BLaER1 treated with 17β-estradiol and CSF1 and Interleukin-3, amounts not matched to agents 10 nM and 100 nM (cell line): ENCODE results near the gene PSAT1.

Source experiments
- H3K27ac ChIP-seq, 11 experiments: shearing (Covaris generic); formaldehyde crosslinking; 2 replicates each; pipeline ENCODE4 v1.8.1; 2022
- H3K27me3 ChIP-seq, 11 experiments: shearing (Covaris generic); formaldehyde crosslinking; 2 replicates each; pipeline ENCODE4 v1.8.1; 2022
- H3K36me3 ChIP-seq, 11 experiments: shearing (Covaris generic); formaldehyde crosslinking; 2 replicates each; pipeline ENCODE4 v1.8.1; 2022
- H3K4me1 ChIP-seq, 10 experiments: shearing (Covaris generic); formaldehyde crosslinking; 2 replicates each; pipeline ENCODE4 v1.8.1; 2022
- H3K4me2 ChIP-seq, 11 experiments: shearing (Covaris generic); formaldehyde crosslinking; 2 replicates each; pipeline ENCODE4 v1.8.1; 2022
- H3K4me3 ChIP-seq, 10 experiments: shearing (Covaris generic); formaldehyde crosslinking; 2 replicates each; pipeline ENCODE4 v1.8.1; 2022
- H3K9ac ChIP-seq, 11 experiments: shearing (Covaris generic); formaldehyde crosslinking; 2 replicates each; pipeline ENCODE4 v1.8.1; 2022
- H3K9me3 ChIP-seq, 11 experiments: shearing (Covaris generic); formaldehyde crosslinking; replicated peaks in 1 of 11; 2 replicates each; pipeline ENCODE4 v1.8.1; 2022
- H4K20me1 ChIP-seq, 11 experiments: shearing (Covaris generic); formaldehyde crosslinking; 2 replicates each; pipeline ENCODE4 v1.8.1; 2022
- Cebpa-rat ChIP-seq, 11 experiments: shearing (Covaris generic); IDR thresholded peaks; 2 replicates each; pipeline ENCODE4 v1.8.1; 2022

Gene PSAT1

GRCh38 chr9:78357165-78357873, 60.4 kb downstream of the PSAT1 start:
- H3K27ac ChIP-seq = no peak overlapping the region
- no peaks in the 10 kb centered on the region for H3K4me1 ChIP-seq
- H3K27me3 ChIP-seq = no peaks in the 10 kb centered on the region
- no peak overlapping the region for H3K4me3 ChIP-seq
- peaks cover 0 to 17% (median 4%) of the 10 kb centered on the region in 11 experiments; a peak in 8 of 22 replicates for H3K9me3 ChIP-seq
- H3K9ac ChIP-seq = no peak overlapping the region
- no peak for TF ChIP-seq Cebpa-rat (IDR thresholded peaks at IDR 0.05)
- H3K4me2 ChIP-seq = no peak overlapping the region
- no peaks in the 10 kb centered on the region for H4K20me1 ChIP-seq
- H3K36me3 ChIP-seq = peaks cover 0 to 18% (median 10%) of the 10 kb centered on the region in 11 experiments; a peak in 10 of 22 replicates

- TF ChIP-seq Cebpa-rat (IDR thresholded peaks at IDR 0.05) = no peak
- Histone ChIP-seq H4K20me1 (no peaks in the 10 kb centered on the region), H3K27me3 (no peaks in the 10 kb centered on the region), H3K4me1 (no peaks in the 10 kb centered on the region), H3K27ac (no peak overlapping the region), H3K4me2 (no peak overlapping the region), H3K9ac (no peak overlapping the region), H3K36me3 (peaks cover 0 to 18% (median 10%) of the 10 kb centered on the region in 11 experiments; a peak in 10 of 22 replicates), H3K4me3 (no peak overlapping the region), H3K9me3 (peaks cover 0 to 14% (median 4%) of the 10 kb centered on the region in 11 experiments; a peak in 8 of 22 replicates)
Observed at GRCh38 chr9:78358329-78359051, 61.6 kb downstream of the PSAT1 start.

GRCh38 chr9:78363221-78363620, 66.3 kb downstream of the PSAT1 start:
- Histone ChIP-seq H3K9me3 (peaks cover 0 to 2% (median 0%) of the 10 kb centered on the region in 11 experiments; a peak in 1 of 22 replicates), H3K9ac (no peak overlapping the region), H3K36me3 (peaks cover 0 to 3% (median 0%) of the 10 kb centered on the region in 11 experiments; a peak in 2 of 22 replicates), H4K20me1 (no peaks in the 10 kb centered on the region), H3K4me2 (no peak overlapping the region), H3K4me1 (no peaks in the 10 kb centered on the region), H3K27me3 (no peaks in the 10 kb centered on the region), H3K4me3 (no peak overlapping the region), H3K27ac (no peak overlapping the region)
- TF ChIP-seq Cebpa-rat (IDR thresholded peaks at IDR 0.05) = no peak

- Histone ChIP-seq H3K4me3 (no peak overlapping the region), H3K4me1 (no peaks in the 10 kb centered on the region), H3K27ac (no peak overlapping the region), H3K4me2 (no peak overlapping the region), H3K36me3 (no peaks in the 10 kb centered on the region), H4K20me1 (no peaks in the 10 kb centered on the region), H3K9me3 (no peaks in the 10 kb centered on the region), H3K27me3 (no peaks in the 10 kb centered on the region), H3K9ac (no peak overlapping the region)
- no peak for TF ChIP-seq Cebpa-rat (IDR thresholded peaks at IDR 0.05)
Observed at GRCh38 chr9:78365748-78366697, 69.1 kb downstream of the PSAT1 start.

- TF ChIP-seq Cebpa-rat (IDR thresholded peaks at IDR 0.05) = no peak
- no peak overlapping the region for H3K27ac ChIP-seq
- no peaks in the 10 kb centered on the region for H3K4me1 ChIP-seq
- no peaks in the 10 kb centered on the region for H3K9me3 ChIP-seq
- H3K4me2 ChIP-seq = no peak overlapping the region
- no peak overlapping the region for H3K4me3 ChIP-seq
- no peaks in the 10 kb centered on the region for H4K20me1 ChIP-seq
- no peaks in the 10 kb centered on the region for H3K27me3 ChIP-seq
- H3K9ac ChIP-seq = no peak overlapping the region
- H3K36me3 ChIP-seq = no peaks in the 10 kb centered on the region
Observed at GRCh38 chr9:78366827-78367226, 69.9 kb downstream of the PSAT1 start.

- no peaks in the 10 kb centered on the region for H3K9me3 ChIP-seq
- no peaks in the 10 kb centered on the region for H3K36me3 ChIP-seq
- no peak overlapping the region for H3K27ac ChIP-seq
- no peaks in the 10 kb centered on the region for H3K27me3 ChIP-seq
- no peaks in the 10 kb centered on the region for H4K20me1 ChIP-seq
- no peak overlapping the region for H3K4me3 ChIP-seq
- H3K4me1 ChIP-seq = no peaks in the 10 kb centered on the region
- TF ChIP-seq Cebpa-rat (IDR thresholded peaks at IDR 0.05) = no peak
- H3K9ac ChIP-seq = no peak overlapping the region
- H3K4me2 ChIP-seq = no peak overlapping the region
Observed at GRCh38 chr9:78368236-78368635, 71.3 kb downstream of the PSAT1 start.

- Histone ChIP-seq H3K27me3 (no peaks in the 10 kb centered on the region), H3K4me3 (no peak overlapping the region), H3K4me1 (no peaks in the 10 kb centered on the region), H3K9me3 (no peaks in the 10 kb centered on the region), H3K36me3 (no peaks in the 10 kb centered on the region), H3K27ac (no peak overlapping the region), H3K4me2 (no peak overlapping the region), H4K20me1 (no peaks in the 10 kb centered on the region), H3K9ac (no peak overlapping the region)
- TF ChIP-seq Cebpa-rat (IDR thresholded peaks at IDR 0.05) = no peak
Observed at GRCh38 chr9:78369639-78370219, 72.8 kb downstream of the PSAT1 start.

GRCh38 chr9:78370991-78371390, 74.1 kb downstream of the PSAT1 start:
- Histone ChIP-seq H3K4me3 (no peak overlapping the region), H3K4me2 (no peak overlapping the region), H3K9me3 (no peaks in the 10 kb centered on the region), H3K27me3 (no peaks in the 10 kb centered on the region), H3K27ac (no peak overlapping the region), H3K9ac (no peak overlapping the region), H4K20me1 (no peaks in the 10 kb centered on the region), H3K4me1 (no peaks in the 10 kb centered on the region), H3K36me3 (no peaks in the 10 kb centered on the region)
- no peak for TF ChIP-seq Cebpa-rat (IDR thresholded peaks at IDR 0.05)

- H3K9me3 ChIP-seq = 0 out of 22 replicates have a peak, but pooled peaks cover 0 to 7% (median 0%) of the 10 kb centered on the region in 11 experiments
- H3K27ac ChIP-seq = no peak overlapping the region
- no peak overlapping the region for H3K4me2 ChIP-seq
- no peak overlapping the region for H3K9ac ChIP-seq
- H3K4me1 ChIP-seq = no peaks in the 10 kb centered on the region
- H4K20me1 ChIP-seq = no peaks in the 10 kb centered on the region
- H3K36me3 ChIP-seq = no peaks in the 10 kb centered on the region
- no peak for TF ChIP-seq Cebpa-rat (IDR thresholded peaks at IDR 0.05)
- no peak overlapping the region for H3K4me3 ChIP-seq
- no peaks in the 10 kb centered on the region for H3K27me3 ChIP-seq
Observed at GRCh38 chr9:78371981-78372380, 75.1 kb downstream of the PSAT1 start.
